Hepatic stellate cell (primary cell): ENCODE results near the gene AUTS2.

Source experiments
- DNase-seq: peaks from one replicate; pipeline ENCODE4 v3.0.0; 2011; ENCODE audit warnings: low spot score

AUTS2 gene

GRCh38 chr7:70313271-70313670, 715.0 kb downstream of the AUTS2 start:
- no peak for DNase-seq

GRCh38 chr7:70313687-70314086, 715.4 kb downstream of the AUTS2 start:
- no peak for DNase-seq

GRCh38 chr7:70314221-70314620, 715.9 kb downstream of the AUTS2 start:
- no peak for DNase-seq

GRCh38 chr7:70316745-70317144, 718.5 kb downstream of the AUTS2 start:
- DNase-seq: no peak

- no peak for DNase-seq
Measured at GRCh38 chr7:70317356-70317755, 719.1 kb downstream of the AUTS2 start.

GRCh38 chr7:70318511-70318910, 720.2 kb downstream of the AUTS2 start:
- no peak for DNase-seq

GRCh38 chr7:70319057-70319456, 720.8 kb downstream of the AUTS2 start:
- DNase-seq: no peak

GRCh38 chr7:70321016-70321590, 722.8 kb downstream of the AUTS2 start:
- no peak for DNase-seq

- DNase-seq: no peak
Measured at GRCh38 chr7:70322856-70323255, 724.6 kb downstream of the AUTS2 start.

- DNase-seq: no peak
Measured at GRCh38 chr7:70325509-70326101, 727.3 kb downstream of the AUTS2 start.

GRCh38 chr7:70334295-70334694, 736.0 kb downstream of the AUTS2 start:
- no peak for DNase-seq

- DNase-seq: no peak
Measured at GRCh38 chr7:70334871-70335270, 736.6 kb downstream of the AUTS2 start.

GRCh38 chr7:70336536-70336935, 738.3 kb downstream of the AUTS2 start:
- DNase-seq: no peak

- DNase-seq: no peak
Measured at GRCh38 chr7:70338015-70338414, 739.7 kb downstream of the AUTS2 start.

- DNase-seq: no peak
Measured at GRCh38 chr7:70340236-70340635, 742.0 kb downstream of the AUTS2 start.

GRCh38 chr7:70341446-70341845, 743.2 kb downstream of the AUTS2 start:
- no peak for DNase-seq

GRCh38 chr7:70343519-70343918, 745.2 kb downstream of the AUTS2 start:
- DNase-seq: no peak

- DNase-seq: no peak
Measured at GRCh38 chr7:70344726-70345125, 746.5 kb downstream of the AUTS2 start.

- no peak for DNase-seq
Measured at GRCh38 chr7:70346844-70347462, 748.7 kb downstream of the AUTS2 start.

- DNase-seq: no peak
Measured at GRCh38 chr7:70347463-70348254, 749.4 kb downstream of the AUTS2 start.

- DNase-seq: no peak
Measured at GRCh38 chr7:70349031-70349430, 750.8 kb downstream of the AUTS2 start.

- DNase-seq: no peak
Measured at GRCh38 chr7:70349819-70350218, 751.5 kb downstream of the AUTS2 start.

GRCh38 chr7:70352088-70352487, 753.8 kb downstream of the AUTS2 start:
- no peak for DNase-seq
